Cardiac muscle cell (in vitro differentiated cells and primary cell): ENCODE data around the gene KLHDC7B. TPM values are rescaled to one million over a fixed set of nuclear protein-coding genes. Genes with fewer than 3 reads are reported as not detected.
"Not testable (repeated sequence)": the region's sequence is repeated elsewhere in the genome, so short reads cannot be mapped to it uniquely, and the experiment has no call there.

Experiments
- DNase-seq, 2 donors: peaks; one replicate each; pipeline versions ENCODE4 v3.0.0 to v3.0.0-alpha.2; 2010 to 2017; ENCODE audit warnings: low read depth in 1 of 2, low spot score in 1 of 2
- H3K27ac ChIP-seq: fragments of 200-600 bp; sonication (generic); 2 replicates; pipeline ENCODE4 v1.5.1; 2016
- H3K27me3 ChIP-seq: fragments of 200-600 bp; sonication (generic); 2 replicates; pipeline ENCODE4 v1.6.0; 2016; ENCODE audit warnings: control low read depth
- H3K36me3 ChIP-seq: fragments of 200-600 bp; sonication (generic); 2 replicates; pipeline ENCODE4 v1.5.1; 2016; ENCODE audit warnings: control low read depth
- H3K4me1 ChIP-seq: fragments of 200-600 bp; sonication (generic); 2 replicates; pipeline ENCODE4 v1.8.1; 2017; ENCODE audit warnings: low read depth, mild to moderate bottlenecking, mixed run types
- H3K4me3 ChIP-seq: fragments of 200-600 bp; sonication (generic); 2 replicates; pipeline ENCODE4 v1.5.1; 2016; ENCODE audit warnings: mild to moderate bottlenecking
- H3K9me3 ChIP-seq: fragments of 200-600 bp; sonication (generic); 2 replicates; pipeline ENCODE4 v1.5.1; 2017; ENCODE audit warnings: low read depth, mild to moderate bottlenecking, control low read depth
- CTCF ChIP-seq: IDR thresholded peaks from 2 replicates; pipeline ENCODE4 v1.5.1; 2012; ENCODE audit warnings: low read depth, mild to moderate bottlenecking, low read length
- polyA plus RNA-seq: library from polyadenylated mRNA; unstranded; fragments of >200 nt; fragmentation: Nextera tagmentation; extraction: Ambion mirVana; gene quantifications from 2 replicates; pipeline ENCODE4 v1.2.1, GENCODE V29; 2016
- total RNA-seq: library from RNA; depleted of rRNA; stranded (reverse); fragments of >200 nt; gene quantifications from 2 replicates; pipeline ENCODE4 v1.2.3, GENCODE V29; 2016

KLHDC7B gene
- total and polyA plus RNA-seq, 2 experiments from 2014 or later: 0.18 to 0.45 TPM

GRCh38 chr22:50518606-50519005 lies 27.1 kb upstream of the KLHDC7B start:
- H3K27ac ChIP-seq: no peak overlapping the region
- TF ChIP-seq CTCF: no peak
- no peaks in the 10 kb centered on the region for H3K27me3 ChIP-seq
- no peaks in the 10 kb centered on the region for H3K4me1 ChIP-seq
- peaks cover 23% of the 10 kb centered on the region for H3K36me3 ChIP-seq
- no peaks in the 10 kb centered on the region for H3K9me3 ChIP-seq
- H3K4me3 ChIP-seq: no peak overlapping the region
- DNase-seq: no peak

GRCh38 chr22:50519151-50519550 lies 26.5 kb upstream of the KLHDC7B start:
- no peak overlapping the region for H3K4me3 ChIP-seq
- no peak for DNase-seq
- H3K27ac ChIP-seq: no peak overlapping the region
- no peak for TF ChIP-seq CTCF
- peaks cover 23% of the 10 kb centered on the region for H3K36me3 ChIP-seq
- H3K9me3 ChIP-seq: no peaks in the 10 kb centered on the region
- H3K27me3 ChIP-seq: no peaks in the 10 kb centered on the region
- H3K4me1 ChIP-seq: peaks cover 2% of the 10 kb centered on the region

DNA sequence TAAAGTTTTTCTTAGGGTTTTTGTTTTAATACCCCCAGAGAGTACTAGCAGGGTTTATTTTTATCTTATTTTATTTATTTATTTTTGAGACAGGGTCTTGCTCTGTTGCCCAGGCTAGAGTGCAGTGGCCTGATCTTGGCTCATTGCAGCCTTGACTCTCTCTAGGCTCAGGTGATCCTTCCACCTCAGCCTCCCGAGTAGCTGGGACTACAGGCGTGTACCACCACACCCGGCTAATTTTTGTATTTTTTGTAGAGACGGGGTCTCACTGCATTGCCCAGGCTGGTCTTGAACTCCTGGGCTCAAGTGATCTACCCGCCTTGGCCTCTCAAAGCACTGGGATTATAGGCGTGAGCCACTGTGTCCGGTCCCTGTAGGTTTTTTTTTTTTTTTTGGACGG lies 25.5 kb upstream of the KLHDC7B start:
- H3K27ac ChIP-seq, H3K27me3 ChIP-seq, DNase-seq, H3K4me1 ChIP-seq, H3K9me3 ChIP-seq, H3K4me3 ChIP-seq: not testable (repeated sequence)
- peaks cover 23% of the 10 kb centered on the region for H3K36me3 ChIP-seq

GRCh38 chr22:50520826-50521453 lies 24.8 kb upstream of the KLHDC7B start:
- peaks cover 23% of the 10 kb centered on the region for H3K36me3 ChIP-seq
- no peak for TF ChIP-seq CTCF
- H3K27ac ChIP-seq: no peak overlapping the region
- H3K4me3 ChIP-seq: no peak overlapping the region
- H3K27me3 ChIP-seq: no peaks in the 10 kb centered on the region
- DNase-seq: no peak
- peaks cover 6% of the 10 kb centered on the region for H3K4me1 ChIP-seq
- H3K9me3 ChIP-seq: no peaks in the 10 kb centered on the region

DNA sequence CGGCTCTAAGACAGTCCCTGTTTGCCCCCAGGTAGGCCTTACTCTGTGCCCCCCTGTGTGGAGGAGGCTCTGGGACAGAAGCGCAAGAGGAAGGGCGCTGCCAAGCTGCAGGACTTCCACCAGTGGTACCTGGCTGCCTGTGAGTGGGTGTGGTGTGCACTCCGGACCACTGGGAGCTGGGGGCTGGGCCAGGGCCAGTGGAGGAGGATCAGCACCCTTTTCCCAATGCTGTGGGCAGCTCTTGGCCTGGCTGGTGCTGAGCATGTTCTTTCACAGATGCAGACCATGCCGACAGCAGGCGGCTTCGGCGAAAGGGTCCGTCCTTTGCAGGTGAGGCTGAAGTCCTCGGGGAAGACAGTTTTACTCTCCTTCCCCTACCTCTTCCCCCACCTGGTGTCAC lies 24.0 kb upstream of the KLHDC7B start:
- Histone ChIP-seq H3K9me3 (no peaks in the 10 kb centered on the region), H3K27me3 (no peaks in the 10 kb centered on the region), H3K36me3 (peaks cover 21% of the 10 kb centered on the region), H3K4me3 (no peak overlapping the region), H3K4me1 (peaks cover 10% of the 10 kb centered on the region), H3K27ac (no peak overlapping the region)
- TF ChIP-seq CTCF: no peak
- no peak for DNase-seq

GRCh38 chr22:50522208-50522805 lies 23.4 kb upstream of the KLHDC7B start:
- H3K9me3 ChIP-seq: no peaks in the 10 kb centered on the region
- no peak for DNase-seq
- peaks cover 20% of the 10 kb centered on the region for H3K36me3 ChIP-seq
- no peak overlapping the region for H3K4me3 ChIP-seq
- H3K27me3 ChIP-seq: no peaks in the 10 kb centered on the region
- peaks cover 10% of the 10 kb centered on the region for H3K4me1 ChIP-seq
- no peak overlapping the region for H3K27ac ChIP-seq
- no peak for TF ChIP-seq CTCF
